G401.6 (cell line): ENCODE data around the gene CFAP299.

Experiments used
- FAIRE-seq: peaks from 2 replicates; lab custom pipeline; 2012; peaks lifted over from hg19 to GRCh38; lab: Jason Lieb, UNC

The CFAP299 gene

GRCh38 chr4:80448056-80448455, 112.5 kb downstream of the CFAP299 start:
- FAIRE-seq = no peak

DNA sequence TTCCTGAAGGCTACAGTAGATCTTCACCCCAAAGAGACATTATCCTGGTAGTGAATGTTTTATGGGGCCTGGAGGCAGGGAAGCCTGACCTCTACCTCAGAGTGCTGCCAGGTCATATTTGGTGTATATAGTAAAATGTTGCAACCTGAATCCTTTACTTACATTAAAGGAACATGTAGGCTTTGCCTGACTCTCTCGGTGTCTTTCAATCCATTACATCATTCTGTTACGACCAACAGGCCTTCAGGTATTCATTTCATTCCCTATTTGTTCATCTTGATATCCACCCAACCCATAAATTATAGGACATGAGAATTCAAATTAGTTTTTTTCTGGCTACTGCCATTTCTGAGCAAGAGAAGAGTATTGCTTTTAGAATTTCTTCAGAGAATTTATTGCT, 116.5 kb downstream of the CFAP299 start:
- FAIRE-seq = no peak

- FAIRE-seq = no peak
These were observed 117.2 kb downstream of the CFAP299 start for GRCh38 chr4:80452768-80453167.

- no peak for FAIRE-seq
These were observed 118.5 kb downstream of the CFAP299 start for GRCh38 chr4:80454040-80454439.

DNA sequence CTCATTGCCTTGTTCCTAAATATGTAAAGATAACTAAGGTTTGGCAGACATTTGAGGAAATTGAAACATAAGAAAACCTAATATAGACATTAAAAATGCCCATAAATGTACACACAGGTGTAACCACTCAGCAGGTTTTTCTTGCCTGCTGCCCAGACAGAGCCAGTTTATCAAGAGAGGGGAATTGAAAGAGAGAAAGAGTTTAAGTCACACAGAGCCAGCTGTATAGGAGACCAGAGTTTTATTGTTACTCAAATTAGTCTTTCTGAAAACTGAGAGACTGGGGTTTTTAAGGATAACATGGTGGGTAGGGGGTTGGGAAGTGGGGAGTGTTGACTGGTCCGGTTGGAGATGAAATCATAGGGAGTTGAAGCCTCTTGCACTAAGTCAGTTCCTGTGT, 119.0 kb downstream of the CFAP299 start:
- no peak for FAIRE-seq

DNA sequence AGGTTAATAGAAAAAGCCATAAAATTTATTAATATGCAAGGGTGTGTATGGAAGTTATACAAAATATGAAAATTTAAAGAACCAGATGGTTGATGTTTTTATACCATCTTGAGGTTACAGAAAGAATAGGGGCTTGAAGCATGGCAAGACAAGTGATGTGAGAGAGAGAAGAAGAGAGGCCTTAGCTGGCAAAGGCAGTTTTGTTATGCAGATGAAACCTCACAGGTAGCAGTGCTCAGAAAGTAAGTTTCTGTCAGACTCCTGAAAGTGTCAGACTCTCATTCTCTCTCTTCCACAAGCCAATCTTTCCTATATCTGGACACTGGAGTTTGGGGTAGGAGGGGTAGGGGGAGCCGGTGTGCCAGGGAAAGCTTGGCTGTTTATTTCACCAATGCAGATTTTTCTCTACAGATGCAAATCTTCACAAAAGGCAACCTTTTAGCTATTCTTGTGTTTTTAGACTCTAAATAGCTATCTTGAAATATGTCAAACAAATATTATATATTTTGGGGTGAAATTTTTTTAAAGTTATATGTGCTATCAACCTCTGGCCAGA, 124.5 kb downstream of the CFAP299 start:
- FAIRE-seq = no peak

GRCh38 chr4:80461412-80461811, 125.9 kb downstream of the CFAP299 start:
- FAIRE-seq = no peak

DNA sequence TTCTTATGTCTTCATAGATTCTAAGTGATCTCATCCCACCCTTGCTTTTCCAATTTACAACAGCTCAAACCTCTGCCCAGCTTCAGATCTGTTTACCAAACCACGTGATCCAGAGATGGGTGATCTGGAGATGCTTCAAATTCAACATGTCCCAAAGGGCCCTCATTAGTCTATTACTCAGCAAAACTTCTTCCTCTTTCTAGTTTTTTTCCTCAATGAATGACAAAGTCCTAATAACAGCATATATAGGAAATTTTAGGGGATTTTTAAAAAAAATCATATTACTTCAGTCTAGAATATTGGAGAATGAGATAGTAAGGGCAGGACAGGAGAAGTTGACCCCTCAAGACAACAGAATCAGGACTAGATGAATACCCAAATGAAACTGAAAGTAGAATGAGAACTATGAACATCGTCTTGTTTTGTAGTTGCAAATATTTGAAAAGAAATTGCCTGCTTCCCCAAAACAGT, 127.1 kb downstream of the CFAP299 start:
- FAIRE-seq = no peak

GRCh38 chr4:80463509-80463908, 128.0 kb downstream of the CFAP299 start:
- FAIRE-seq = no peak

DNA sequence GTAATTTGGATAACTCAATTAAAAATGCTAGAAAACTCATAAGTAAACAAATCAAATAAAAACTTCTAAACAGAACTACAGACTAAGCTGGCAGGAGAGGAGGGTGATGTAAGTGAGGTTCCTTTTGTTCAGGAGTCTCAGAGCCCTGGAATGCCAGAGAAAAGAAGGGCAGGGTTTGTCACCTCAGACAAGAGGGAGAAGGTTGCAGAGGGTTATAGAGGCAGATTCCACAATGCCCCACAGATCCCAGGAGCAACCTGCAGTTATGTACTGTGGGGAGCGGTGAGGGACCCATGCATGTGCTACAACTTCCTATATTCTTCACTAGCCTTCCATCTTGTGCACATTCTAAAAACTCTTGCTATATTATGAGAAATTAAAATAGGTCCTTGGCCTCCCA, 129.7 kb downstream of the CFAP299 start:
- FAIRE-seq = no peak

DNA sequence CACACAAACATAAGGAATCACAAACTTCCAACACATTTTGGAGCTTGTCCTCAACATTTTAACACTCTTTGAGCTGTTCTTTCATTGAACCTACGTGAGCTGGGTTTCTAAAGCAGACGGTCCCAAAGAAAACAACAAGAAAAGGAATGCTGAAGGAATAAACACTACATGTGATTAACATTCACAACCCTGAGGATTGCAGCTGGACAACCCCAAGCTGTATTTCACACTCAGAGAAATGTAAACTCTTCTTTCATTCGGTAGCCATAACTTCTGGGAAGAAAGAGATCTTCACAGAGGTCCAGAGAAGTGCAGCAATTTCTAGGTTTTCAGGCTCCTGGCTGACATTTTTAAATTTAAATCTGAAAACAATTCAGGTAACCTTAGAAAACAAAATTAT, 130.2 kb downstream of the CFAP299 start:
- no peak for FAIRE-seq

GRCh38 chr4:80466618-80467017, 131.1 kb downstream of the CFAP299 start:
- no peak for FAIRE-seq

DNA sequence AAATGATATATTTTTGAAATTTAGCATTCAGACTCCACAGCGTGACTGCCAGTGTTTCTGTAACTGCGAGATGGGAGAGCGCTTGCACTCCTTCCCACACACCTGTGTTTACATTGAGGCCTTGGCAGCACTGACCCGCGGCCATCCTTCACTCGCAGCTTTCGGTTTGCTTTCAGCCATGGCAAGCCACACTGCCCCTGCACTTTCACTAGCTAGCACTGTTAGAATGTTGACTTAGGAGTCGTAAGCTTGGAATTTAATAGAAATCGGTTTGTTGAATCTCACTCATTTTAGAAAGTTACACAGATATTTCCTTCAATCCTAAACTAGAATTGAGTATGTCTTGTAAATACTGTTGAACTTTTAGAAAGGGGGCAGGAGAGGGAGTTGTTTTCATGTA, 136.2 kb downstream of the CFAP299 start:
- FAIRE-seq = no peak

- no peak for FAIRE-seq
These were observed 139.7 kb downstream of the CFAP299 start for GRCh38 chr4:80475236-80475635.

DNA sequence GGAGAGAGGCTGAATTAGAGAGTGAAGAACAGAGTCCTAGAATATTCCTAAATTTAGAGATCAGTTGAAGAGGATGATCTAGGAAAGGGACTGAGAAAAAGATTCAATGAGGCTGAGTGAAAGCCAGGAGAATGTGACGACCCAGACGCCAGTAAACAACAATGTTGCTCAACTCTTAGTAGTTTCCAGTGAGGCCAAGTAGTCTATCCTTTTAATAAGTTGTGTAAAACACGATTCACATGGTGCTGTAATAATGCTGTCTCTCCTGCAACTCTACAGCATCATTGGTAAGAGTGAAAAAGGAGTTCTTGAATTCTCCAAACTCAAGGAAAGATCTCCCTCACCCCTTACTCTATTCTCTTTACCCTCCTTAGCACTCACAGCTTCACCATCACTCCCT, 140.3 kb downstream of the CFAP299 start:
- FAIRE-seq = no peak

DNA sequence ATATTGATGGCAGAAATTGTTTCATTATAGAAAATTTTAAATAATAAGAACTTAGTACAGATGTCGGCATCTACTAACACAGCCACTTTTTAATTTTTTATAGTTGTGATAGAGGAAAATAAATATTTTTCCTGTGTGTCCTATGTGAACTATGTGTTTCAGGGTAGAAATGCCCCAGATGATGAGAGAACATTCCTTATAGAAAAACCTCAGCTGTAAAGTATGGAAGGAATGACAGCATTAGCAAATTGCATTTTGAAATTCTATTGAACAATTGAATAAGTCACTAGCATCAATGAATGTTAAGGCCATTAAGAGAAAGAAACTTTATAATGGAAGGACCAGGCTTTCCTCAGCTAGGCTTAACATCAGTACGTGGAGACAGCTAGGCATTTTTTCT, 149.2 kb downstream of the CFAP299 start:
- no peak for FAIRE-seq

DNA sequence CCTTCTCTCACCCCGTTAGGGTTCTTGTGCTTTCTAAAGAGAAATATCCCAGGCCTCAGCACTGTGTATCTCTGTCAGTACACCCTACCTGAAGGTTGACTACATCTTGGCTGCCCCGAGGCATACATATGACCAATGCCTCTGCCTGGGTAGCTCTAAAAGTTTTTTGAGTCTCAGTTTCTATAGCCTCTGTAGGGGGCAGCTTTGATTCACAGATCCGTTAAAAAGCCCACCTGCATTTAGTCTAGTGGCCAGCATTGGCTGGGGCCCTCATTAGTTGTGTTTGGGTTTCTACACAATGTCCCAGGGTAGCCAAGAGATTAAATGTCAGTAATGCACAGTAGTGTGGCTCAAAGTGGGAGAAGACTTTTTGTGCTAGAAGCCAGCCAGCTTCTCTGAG, 151.1 kb downstream of the CFAP299 start:
- FAIRE-seq = no peak

GRCh38 chr4:80489798-80490197, 154.3 kb downstream of the CFAP299 start:
- FAIRE-seq = no peak

- FAIRE-seq = no peak
These were observed 157.2 kb downstream of the CFAP299 start for GRCh38 chr4:80492761-80493160.

DNA sequence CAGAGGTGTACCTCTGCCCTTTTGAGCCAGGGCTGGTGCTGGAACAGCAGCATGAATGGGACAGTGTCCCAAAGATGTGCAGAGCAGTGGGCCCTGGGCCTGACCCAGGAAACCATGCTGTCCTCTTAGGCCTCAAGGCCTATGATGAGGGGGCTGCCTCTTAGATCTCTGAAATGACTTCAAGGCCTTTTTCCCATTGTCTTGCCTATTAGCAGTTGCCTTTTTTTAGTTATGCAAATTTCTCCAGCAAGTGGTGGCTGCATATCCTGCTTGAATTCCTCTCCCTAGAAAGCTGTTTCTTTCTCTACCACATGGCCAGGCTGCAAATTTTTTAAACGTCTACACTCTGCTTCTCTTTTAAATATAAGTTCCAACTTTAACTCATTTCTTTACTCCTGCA, 160.3 kb downstream of the CFAP299 start:
- no peak for FAIRE-seq

DNA sequence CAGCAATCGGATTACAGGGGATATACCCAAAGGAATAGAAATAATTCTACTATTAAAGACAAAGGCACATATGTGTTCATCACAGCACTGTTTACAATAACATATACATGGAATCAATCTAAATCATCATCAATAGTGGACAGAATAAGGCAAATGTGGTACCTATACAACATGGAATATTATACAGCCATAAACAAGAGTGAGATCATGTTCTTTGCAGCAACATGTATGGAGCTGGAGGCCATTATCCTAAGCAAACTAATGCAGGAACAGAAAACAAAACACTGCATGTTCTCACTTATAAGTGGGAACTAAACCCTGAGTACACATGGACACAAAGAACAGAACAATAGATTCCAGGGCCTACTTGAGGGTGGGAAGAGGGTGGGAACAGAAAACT, 163.2 kb downstream of the CFAP299 start:
- FAIRE-seq = no peak

DNA sequence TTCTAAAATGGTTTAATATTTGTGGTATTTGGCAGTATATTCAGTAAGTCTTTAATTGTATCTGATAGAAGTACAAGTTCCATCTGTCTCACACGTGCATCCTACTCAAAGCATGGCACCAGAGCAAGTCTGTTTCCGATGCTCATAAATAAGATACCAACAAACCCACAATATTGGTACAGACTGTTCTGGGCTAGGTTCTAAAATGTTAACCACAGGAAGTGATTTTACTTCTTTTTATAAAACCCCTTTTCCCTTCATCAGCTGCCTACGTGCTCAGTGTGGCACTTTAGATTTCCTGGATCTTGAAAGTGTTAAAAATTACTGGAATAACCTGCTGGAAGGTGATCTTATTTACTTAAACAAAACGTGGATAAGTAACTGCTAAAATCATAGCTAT, 165.1 kb downstream of the CFAP299 start:
- no peak for FAIRE-seq

DNA sequence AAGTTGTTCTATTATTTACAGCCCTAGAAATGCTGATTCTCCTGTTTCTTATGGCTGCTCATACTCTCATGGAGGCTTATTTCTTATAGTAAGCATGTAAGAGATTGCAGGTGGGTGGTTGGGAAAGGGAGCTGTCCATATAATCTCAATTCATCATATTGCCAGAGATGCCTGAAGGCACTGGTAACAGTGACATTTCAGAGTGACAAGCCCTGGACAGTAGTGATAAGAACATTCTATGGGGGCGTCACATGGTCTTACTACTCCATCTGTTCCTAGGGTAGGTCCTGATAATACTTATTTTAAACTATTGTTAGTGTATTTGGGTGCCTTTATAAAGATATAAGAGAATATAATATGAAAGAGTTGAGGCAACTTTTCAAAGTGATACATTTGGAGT, 171.5 kb downstream of the CFAP299 start:
- no peak for FAIRE-seq

- no peak for FAIRE-seq
These were observed 172.0 kb downstream of the CFAP299 start for GRCh38 chr4:80507507-80507906.

DNA sequence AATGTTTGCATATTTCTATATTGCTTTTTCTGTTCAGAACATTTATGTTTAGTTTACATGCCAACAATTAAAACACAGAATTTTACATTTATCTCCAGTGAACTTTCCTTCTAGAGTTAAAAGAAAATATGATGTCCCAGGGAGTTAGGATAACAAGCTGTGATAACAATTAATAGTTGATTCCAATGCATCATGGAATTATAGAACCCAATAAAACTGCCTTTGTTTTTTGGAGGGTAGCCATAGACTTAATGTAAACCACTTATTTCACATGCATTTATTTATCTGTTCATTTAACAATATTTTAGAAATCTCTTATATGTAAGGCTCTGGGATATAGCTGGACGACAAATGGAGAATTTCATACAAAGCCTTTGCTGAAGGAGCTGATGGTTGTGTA, 180.0 kb downstream of the CFAP299 start:
- no peak for FAIRE-seq
